K562 (cell line): ENCODE results near the gene CNIH4. TPM values are rescaled to one million over a fixed set of nuclear protein-coding genes. Genes with fewer than 3 reads are reported as not detected.
A peak's percentile ranks its signal among the peaks of the same experiment; 100 is the strongest.

Experiments used
- ARNT ChIP-seq, 2 experiments: fragments of 450-650 bp; IDR thresholded peaks; 2 replicates each; pipeline ENCODE4 v1.6.1; 2016; ENCODE audit warnings: mild to moderate bottlenecking in 1 of 2
- BCOR ChIP-seq: fragments of 450-650 bp; IDR thresholded peaks from 2 replicates; pipeline ENCODE4 v1.6.1; 2016
- CAMTA2 ChIP-seq: fragments of 250-450 bp; sonication (Bioruptor Pico); conservative IDR thresholded peaks from 2 replicates; pipeline ENCODE4 v1.5.1; 2022
- CCNT2 ChIP-seq: IDR thresholded peaks from 2 replicates; pipeline ENCODE4 v1.6.1; 2011; ENCODE audit warnings: borderline replicate concordance, low read depth, mild to moderate bottlenecking, moderate library complexity, mixed read lengths, low read length; ENCODE audit not compliant: insufficient read length; ENCODE audit errors: extremely low read depth
- DLX4 ChIP-seq: fragments of 250-450 bp; sonication (Bioruptor Pico); IDR thresholded peaks from 2 replicates; pipeline ENCODE4 v1.6.1; 2021; ENCODE audit warnings: mild to moderate bottlenecking
- ETS1 ChIP-seq: conservative IDR thresholded peaks from 2 replicates; pipeline ENCODE4 v1.6.1; 2011; ENCODE audit warnings: low read depth, mild to moderate bottlenecking, low read length; ENCODE audit not compliant: control insufficient read depth
- IRF1 ChIP-seq: sonication (generic); formaldehyde crosslinking; IDR thresholded peaks from 2 replicates; pipeline ENCODE4 v1.8.0; 2022; ENCODE audit warnings: missing genetic modification reagents, mild to moderate bottlenecking, borderline replicate concordance
- IRF2 ChIP-seq: sonication (generic); formaldehyde crosslinking; IDR thresholded peaks from 2 replicates; pipeline ENCODE4 v1.8.1; 2022; ENCODE audit warnings: mild to moderate bottlenecking, missing genetic modification reagents
- PREB ChIP-seq: sonication (generic); formaldehyde crosslinking; IDR thresholded peaks from 2 replicates; pipeline ENCODE4 v1.8.1; 2023; ENCODE audit warnings: mild to moderate bottlenecking, missing genetic modification reagents
- PTBP1 ChIP-seq: fragments of 200-400 bp; formaldehyde crosslinking; IDR thresholded peaks from 2 replicates; pipeline ENCODE4 v1.6.1; 2017; ENCODE audit warnings: low read depth, low read length
- SMAD4 ChIP-seq: fragments of 250-450 bp; sonication (Bioruptor Pico); conservative IDR thresholded peaks from 2 replicates; pipeline ENCODE4 v1.8.0; 2021; ENCODE audit warnings: inconsistent platforms, mild to moderate bottlenecking, moderate library complexity
- TEAD2 ChIP-seq: fragments of 450-650 bp; IDR thresholded peaks from 2 replicates; pipeline ENCODE4 v1.6.1; 2016; ENCODE audit warnings: missing genetic modification characterization, control low read depth, missing compliant biosample characterization
- U2AF1 ChIP-seq: fragments of 200-400 bp; formaldehyde crosslinking; optimal IDR thresholded peaks from 2 replicates; pipeline ENCODE3; 2017; ENCODE audit warnings: mild to moderate bottlenecking, low read depth, low read length, moderate library complexity
- ZC3H4 ChIP-seq: sonication (generic); formaldehyde crosslinking; IDR thresholded peaks from 2 replicates; pipeline ENCODE4 v1.9.0; 2021; ENCODE audit warnings: missing genetic modification reagents, borderline replicate concordance
- ZNF280B ChIP-seq: fragments of 250-450 bp; sonication (Bioruptor Pico); IDR thresholded peaks from 2 replicates; pipeline ENCODE4 v1.5.1; 2021; ENCODE audit warnings: mild to moderate bottlenecking
- ZNF696 ChIP-seq: fragments of 250-450 bp; sonication (Bioruptor Pico); conservative IDR thresholded peaks from 2 replicates; pipeline ENCODE4 v1.4.0; 2020; ENCODE audit warnings: mild to moderate bottlenecking, moderate library complexity
- polyA plus RNA-seq, 8 experiments: library from polyadenylated mRNA; depleted of rRNA in 4 of 8; stranded (reverse) in 5 of 8; unstranded in 3 of 8; fragments of >200 nt; fragmentation: Nextera tagmentation in 2 of 8; fragmentation: Illumina TruSeq in 1 of 8; extraction: Ambion mirVana in 2 of 8; extraction: Trizol in 1 of 8; gene quantifications; 2 replicates each; pipeline versions ENCODE4 v1.2.1 to v1.2.3, GENCODE V29; 2011 to 2014; ENCODE audit warnings: inconsistent platforms in 1 of 8, missing spikeins in 1 of 8
- total RNA-seq, 7 experiments: library from RNA; depleted of rRNA in 6 of 7; stranded (reverse); fragments of >200 nt in 6 of 7; fragmentation: Illumina TruSeq in 2 of 7; extraction: Trizol in 2 of 7; gene quantifications; 2 replicates each; pipeline versions ENCODE4 v1.2.1 to v1.2.3, GENCODE V29; 2011 to 2021; ENCODE audit warnings: low replicate concordance in 1 of 7

CNIH4 gene
- total and polyA plus RNA-seq, 9 of the 15 experiments (the other 6 are each of a cell fraction or from before 2014, with no cell fraction given), result 41.3 to 266 (median 61.1) TPM

- TF ChIP-seq PTBP1 (no peak), U2AF1 (no peak), IRF1 (CRISPR knock-in tag) (no peak), IRF2 (peak; percentile 64; the same call in 1 of the 2 replicates), ARNT (IDR thresholded peaks at IDR 0.05) (no peak), DLX4 (no peak), ETS1 (peak; percentile 94), BCOR (no peak), ZNF280B (CRISPR knock-in tag) (no peak), TEAD2 (tag) (no peak), ZNF696 (no peak), PREB (no peak), CCNT2 (no peak), CAMTA2 (CRISPR knock-in tag) (no peak), SMAD4 (CRISPR knock-in tag) (0 out of 2 replicates have a peak, but pooled peaks have one; percentile 62), ZC3H4 (CRISPR knock-in tag) (peak; percentile 72; the same call in 1 of the 2 replicates)
These were observed at the start of gene CNIH4 (continued) for GRCh38 chr1:224356685-224357625.
